ENCODE results near the gene TRNT1.

The TRNT1 gene

GRCh38 chr3:3086239-3086638, 40.5 kb upstream of the TRNT1 start:
- no peak for DNase-seq (ENCODE audit: low read depth)
- TF ChIP-seq CTCF (IDR thresholded peaks at IDR 0.05; ENCODE audit: low read depth, low read length, missing control alignments) = no peak
- no peak overlapping the region for H3K4me3 ChIP-seq (ENCODE audit: low read depth, low read length)

DNA sequence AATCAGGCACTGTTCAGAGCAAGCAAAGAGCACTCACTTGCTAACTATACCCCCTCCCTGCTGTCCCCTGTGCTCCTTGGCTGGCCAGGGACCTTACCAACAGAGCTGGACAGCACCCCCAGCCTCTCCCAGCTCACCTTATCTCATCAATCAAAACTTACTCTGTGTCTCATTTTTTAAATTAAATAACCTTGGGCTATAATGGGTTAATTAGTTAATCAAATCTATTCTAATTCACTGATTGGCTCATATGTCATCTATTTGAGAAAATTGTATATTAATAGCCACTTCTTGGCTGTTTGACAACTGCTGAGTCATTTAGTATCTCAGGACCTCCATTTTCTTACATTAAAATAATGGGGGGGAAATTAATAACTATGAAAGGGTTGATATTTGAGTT, 39.5 kb upstream of the TRNT1 start:
- DNase-seq (ENCODE audit: low read depth) = no peak
- no peak overlapping the region for H3K4me3 ChIP-seq (ENCODE audit: low read depth, low read length)
- TF ChIP-seq CTCF (IDR thresholded peaks at IDR 0.05; ENCODE audit: low read depth, low read length, missing control alignments) = no peak

DNA sequence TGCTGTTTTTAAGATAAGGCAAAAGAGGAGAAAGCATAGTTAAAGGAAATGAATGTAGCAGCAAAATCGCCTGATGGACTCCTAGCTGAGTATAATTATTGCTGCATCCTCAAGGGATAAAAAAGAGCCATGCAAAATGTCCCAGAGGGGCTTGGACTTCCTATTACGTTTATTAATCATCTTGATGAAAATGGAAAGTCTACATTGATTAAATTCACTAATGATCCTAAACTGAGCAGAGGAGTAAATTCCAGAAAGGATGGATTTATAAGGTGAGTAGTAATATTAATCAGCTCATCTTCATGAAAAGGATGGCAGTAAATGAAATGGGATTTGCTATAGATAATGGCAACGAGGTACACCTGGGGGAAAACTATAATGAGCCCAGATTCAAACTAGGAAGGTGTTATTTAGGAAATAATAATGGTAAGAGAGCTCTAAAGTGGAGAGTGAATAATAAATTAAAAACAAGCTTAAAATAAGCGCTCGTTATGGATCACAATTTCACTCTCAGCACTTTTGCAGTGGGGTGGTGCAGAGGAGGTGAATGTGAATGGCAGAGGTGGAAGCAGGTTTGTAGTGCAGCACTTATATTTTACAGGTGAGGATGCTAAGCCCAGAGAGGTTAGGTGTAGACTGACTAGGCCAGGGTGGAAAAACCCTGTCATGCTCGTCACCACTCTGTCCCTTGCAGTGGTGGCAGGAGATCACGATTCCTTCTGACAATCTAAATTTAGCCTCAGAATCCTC, 38.8 kb upstream of the TRNT1 start:
- no peak overlapping the region for H3K4me3 ChIP-seq (ENCODE audit: low read depth, low read length)
- no peak for TF ChIP-seq CTCF (IDR thresholded peaks at IDR 0.05; ENCODE audit: low read depth, low read length, missing control alignments)
- DNase-seq (ENCODE audit: low read depth) = no peak

- peak; percentile 53 for TF ChIP-seq CTCF (IDR thresholded peaks at IDR 0.05; ENCODE audit: low read depth, low read length, missing control alignments)
These were observed 37.7 kb upstream of the TRNT1 start for GRCh38 chr3:3089017-3089416.

DNA sequence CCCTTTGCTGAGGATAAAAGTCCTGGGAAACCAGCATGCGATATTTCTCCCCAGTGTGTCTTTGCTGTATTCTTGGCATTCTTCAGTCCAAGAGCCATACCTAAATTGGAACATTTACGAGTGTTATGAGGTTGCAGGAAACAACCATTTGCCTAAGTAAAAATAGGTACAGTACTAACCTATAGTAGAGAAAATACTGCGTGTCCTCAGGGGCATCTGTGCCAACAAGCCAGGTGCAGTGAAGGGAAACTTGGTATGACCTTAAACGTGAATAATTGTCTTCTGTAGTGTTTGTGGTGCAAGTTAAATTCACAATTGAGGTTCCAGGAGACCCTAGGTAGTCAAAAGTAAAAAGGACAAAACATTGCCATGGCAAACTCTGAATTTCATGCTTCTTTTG, 28.8 kb upstream of the TRNT1 start:
- H3K4me3 ChIP-seq (ENCODE audit: low read depth, low read length) = no peak overlapping the region
- DNase-seq (ENCODE audit: low read depth) = no peak
- no peak for TF ChIP-seq CTCF (IDR thresholded peaks at IDR 0.05; ENCODE audit: low read depth, low read length, missing control alignments)

More at GRCh38 chr3:3089017-3089416, 37.7 kb upstream of the TRNT1 start:
- DNase-seq (ENCODE audit: low read depth) = peak; percentile 79
- no peak overlapping the region for H3K4me3 ChIP-seq (ENCODE audit: low read depth, low read length)

- no peak for TF ChIP-seq CTCF (IDR thresholded peaks at IDR 0.05; ENCODE audit: low read depth, low read length, missing control alignments)
- DNase-seq (ENCODE audit: low read depth) = no peak
- peak overlapping the region; percentile 15; the same call in 1 of the 2 replicates for H3K4me3 ChIP-seq (ENCODE audit: low read depth, low read length)
These were observed 24.9 kb upstream of the TRNT1 start for GRCh38 chr3:3101660-3102458.

Data from GM12864 (cell line).